Muscle of arm (tissue), 12 donors: ENCODE results near the gene KCNG1. TPM values are rescaled to one million over a fixed set of nuclear protein-coding genes. Genes with fewer than 3 reads are reported as not detected.
A peak's percentile ranks its signal among the peaks of the same experiment; 100 is the strongest.

ENCODE experiments used
- DNase-seq: peaks from one replicate; pipeline ENCODE4 v3.0.0-alpha.2; 2013
- polyA plus RNA-seq, 12 donors: library from polyadenylated mRNA; unstranded; fragments of 120-200 nt; gene quantifications; one replicate each; pipeline ENCODE4 v1.2.1, GENCODE V29; 2013; ENCODE audit not compliant: insufficient read length in 12 of 12

KCNG1 gene
- polyA plus RNA-seq, 12 donors = 0.21 to 7.1 (median 0.43) TPM; not detected in 3

GRCh38 chr20:51036827-51037531 is 14.1 kb upstream of the KCNG1 start:
- no peak for DNase-seq

- DNase-seq = no peak
Measured at GRCh38 chr20:51036226-51036625, 13.3 kb upstream of the KCNG1 start.

GRCh38 chr20:51034988-51035656 is 12.2 kb upstream of the KCNG1 start:
- no peak for DNase-seq

- no peak for DNase-seq
Measured at GRCh38 chr20:51034476-51034875, 11.6 kb upstream of the KCNG1 start.

GRCh38 chr20:51029963-51030920 is 7.3 kb upstream of the KCNG1 start:
- DNase-seq = peak; percentile 73

- DNase-seq = no peak
Measured at GRCh38 chr20:51029556-51029955, 6.6 kb upstream of the KCNG1 start.

GRCh38 chr20:51028616-51029212 is 5.8 kb upstream of the KCNG1 start:
- no peak for DNase-seq

- no peak for DNase-seq
Measured at GRCh38 chr20:51027035-51027795, 4.3 kb upstream of the KCNG1 start.

- DNase-seq = no peak
Measured at GRCh38 chr20:51026269-51026668, 3.4 kb upstream of the KCNG1 start.

- no peak for DNase-seq
Measured at GRCh38 chr20:51024761-51025160, 1.9 kb upstream of the KCNG1 start.

- DNase-seq = no peak
Measured at GRCh38 chr20:51023617-51024155, 779 bp upstream of the KCNG1 start.

GRCh38 chr20:51022227-51022802 is 592 bp downstream of the KCNG1 start:
- no peak for DNase-seq

- no peak for DNase-seq
Measured at GRCh38 chr20:51021067-51022025, 1.6 kb downstream of the KCNG1 start.

GRCh38 chr20:51020657-51021056 is 2.2 kb downstream of the KCNG1 start:
- no peak for DNase-seq

- no peak for DNase-seq
Measured at GRCh38 chr20:51019656-51020592, 3.0 kb downstream of the KCNG1 start.

GRCh38 chr20:51017251-51017650 is 5.7 kb downstream of the KCNG1 start:
- DNase-seq = no peak

- no peak for DNase-seq
Measured at GRCh38 chr20:51016521-51016920, 6.4 kb downstream of the KCNG1 start.
